Fibroblast of lung (primary cell): ENCODE data around the gene RIBC2.

Source experiments
- CTCF ChIP-seq, 2 donors: IDR thresholded peaks in 1 of 2; conservative IDR thresholded peaks in 1 of 2; 1 replicate in 1 of 2; 2 replicates in 1 of 2; pipeline ENCODE4 v1.5.1; 2011 to 2012; ENCODE audit warnings: low read length in 2 of 2, control low read depth in 1 of 2, inconsistent platforms in 1 of 2, low read depth in 1 of 2, mild to moderate bottlenecking in 1 of 2
- EZH2 ChIP-seq: IDR thresholded peaks from 2 replicates; pipeline ENCODE4 v1.5.1; 2012; ENCODE audit warnings: low read length, control low read depth, mild to moderate bottlenecking; ENCODE audit errors: missing control alignments

- TF ChIP-seq EZH2 (no peak), CTCF (conservative IDR thresholded peaks at IDR 0.05 in 1 of 2, IDR thresholded peaks at IDR 0.05 in 1 of 2; ENCODE audit: low read depth in 1 of 2, low read length in 2 of 2) (no peak)
Measured at GRCh38 chr22:45475063-45475747, 61.7 kb downstream of the RIBC2 start.
